ENCODE data around the gene SASS6.

Gene SASS6

DNA sequence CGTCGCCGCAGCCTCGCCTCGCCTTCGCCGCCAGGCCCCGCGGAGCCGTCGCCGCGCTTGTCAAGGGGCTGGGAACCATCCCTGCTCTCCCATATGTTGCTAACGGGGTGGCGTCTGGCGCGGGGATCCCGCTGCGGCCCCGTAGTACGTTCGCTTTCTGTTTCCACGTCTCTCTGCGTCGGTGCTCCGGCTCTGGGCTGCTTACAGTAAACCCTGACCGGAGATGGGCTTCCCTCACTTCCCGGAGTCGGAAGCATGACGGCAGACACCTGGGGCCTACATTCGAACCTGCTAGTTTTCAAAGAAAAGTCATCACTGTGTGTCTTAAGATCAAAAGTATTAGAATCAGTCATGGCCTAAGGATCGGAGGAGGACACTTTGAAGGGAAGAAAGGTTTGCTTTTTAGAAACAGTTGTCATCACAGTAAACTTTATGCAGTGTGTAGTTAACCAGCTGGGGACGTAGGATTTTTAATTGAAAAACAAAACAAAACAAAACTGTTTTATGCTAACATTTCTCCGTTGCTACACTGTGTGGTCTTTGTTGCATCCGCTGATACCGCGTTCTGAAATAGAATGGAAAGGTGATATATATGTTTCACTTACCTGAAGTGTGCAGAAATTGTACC, 94.0 kb downstream of the SASS6 start:
- no peak for DNase-seq

DNA sequence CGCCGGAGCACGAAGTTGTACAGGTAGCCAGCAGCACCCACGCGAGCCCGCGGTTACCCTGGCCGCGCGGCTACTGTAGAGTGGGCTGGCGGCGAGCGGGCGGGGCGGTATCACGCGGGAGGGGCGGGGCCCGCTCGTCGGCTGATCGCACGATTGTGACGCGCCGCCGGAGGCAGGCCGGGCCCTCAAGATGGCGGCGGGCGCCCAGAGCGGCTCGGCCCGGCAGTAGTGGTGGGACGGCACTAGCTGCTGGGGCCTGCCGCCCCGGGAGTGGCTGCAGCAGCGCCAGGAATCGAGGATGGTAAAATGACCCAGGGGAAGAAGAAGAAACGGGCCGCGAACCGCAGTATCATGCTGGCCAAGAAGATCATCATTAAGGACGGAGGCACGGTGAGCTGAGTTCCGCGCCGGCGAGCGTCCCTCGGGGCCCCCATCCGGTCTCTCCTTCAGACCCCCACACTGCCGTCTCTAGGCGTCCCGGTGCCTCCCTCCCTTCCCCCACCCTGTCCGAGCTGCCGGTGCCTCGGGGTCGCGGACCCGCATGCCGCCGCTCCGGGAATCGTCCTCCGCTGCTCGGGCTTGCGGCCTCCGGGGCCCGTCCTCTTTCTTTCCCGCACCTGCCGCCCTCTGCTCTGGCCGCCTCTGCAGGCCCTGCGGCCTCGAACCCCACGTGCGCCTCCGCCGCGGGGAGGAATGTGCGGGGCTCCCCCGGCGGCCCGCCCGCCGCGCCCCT, 94.6 kb downstream of the SASS6 start:
- peak; percentile 77 for DNase-seq

- DNase-seq, result no peak
Observed at GRCh38 chr1:100037656-100037926, 95.1 kb downstream of the SASS6 start.

- DNase-seq, result peak; percentile 19
Observed at GRCh38 chr1:100036718-100037655, 95.7 kb downstream of the SASS6 start.

- DNase-seq, result no peak
Observed at GRCh38 chr1:100035214-100035613, 97.5 kb downstream of the SASS6 start.

GRCh38 chr1:100034470-100034869, 98.3 kb downstream of the SASS6 start:
- no peak for DNase-seq
